Choroid plexus epithelial cell (primary cell): Measurements from ENCODE around the gene CDC42EP5.

Experiments
- DNase-seq: peaks from one replicate; pipeline ENCODE4 v3.0.0-alpha.2; 2010; ENCODE audit warnings: low read depth
- H3K4me3 ChIP-seq: 2 replicates; pipeline ENCODE4 v1.5.1; 2011; ENCODE audit warnings: low read depth, mild to moderate bottlenecking, control low read depth, low read length, moderate library complexity
- CTCF ChIP-seq: conservative IDR thresholded peaks from 2 replicates; pipeline ENCODE4 v1.5.1; 2011; ENCODE audit warnings: low read depth, mild to moderate bottlenecking, control low read depth, inconsistent platforms, low read length, moderate library complexity

CDC42EP5 gene

GRCh38 chr19:54426291-54426931, 46.7 kb downstream of the CDC42EP5 start:
- DNase-seq, result no peak
- no peak for TF ChIP-seq CTCF
- no peak overlapping the region for H3K4me3 ChIP-seq

- DNase-seq, result no peak
- H3K4me3 ChIP-seq, result no peak overlapping the region
- no peak for TF ChIP-seq CTCF
Observed at GRCh38 chr19:54425382-54425723, 47.7 kb downstream of the CDC42EP5 start.

GRCh38 chr19:54424660-54425381, 48.3 kb downstream of the CDC42EP5 start:
- DNase-seq, result no peak
- no peak for TF ChIP-seq CTCF
- H3K4me3 ChIP-seq, result no peak overlapping the region

- TF ChIP-seq CTCF, result no peak
- no peak for DNase-seq
Observed at GRCh38 chr19:54424201-54424600, 48.9 kb downstream of the CDC42EP5 start.

GRCh38 chr19:54422136-54422535, 51.0 kb downstream of the CDC42EP5 start:
- no peak overlapping the region for H3K4me3 ChIP-seq
- no peak for DNase-seq
- no peak for TF ChIP-seq CTCF

More at GRCh38 chr19:54424201-54424600, 48.9 kb downstream of the CDC42EP5 start:
- no peak overlapping the region for H3K4me3 ChIP-seq

GRCh38 chr19:54421521-54421920, 51.6 kb downstream of the CDC42EP5 start:
- no peak overlapping the region for H3K4me3 ChIP-seq
- no peak for TF ChIP-seq CTCF
- DNase-seq, result no peak

GRCh38 chr19:54421169-54421516, 52.0 kb downstream of the CDC42EP5 start:
- no peak for TF ChIP-seq CTCF
- DNase-seq, result no peak
- no peak overlapping the region for H3K4me3 ChIP-seq
